HepG2 (cell line): ENCODE results near the gene PMS2. TPM values are rescaled to one million over a fixed set of nuclear protein-coding genes. Genes with fewer than 3 reads are reported as not detected.

Experiments
- ATAC-seq: fragments of 200-7000 bp; cut with Tn5 transposase; 3 replicates; pipeline ENCODE4 v1.9.1; 2020; ENCODE audit warnings: mild to moderate bottlenecking, moderate library complexity
- BruUV-seq: library from RNA; stranded (reverse); fragments of 400-500 nt; replicated peaks from 2 replicates; lab custom pipeline; 2021; lab: Mats Ljungman, UMichigan
- CTCF ChIA-PET: fragments of 300-600 bp; formaldehyde crosslinking; extraction: SDS; loops from one replicate; lab custom pipeline; 2021; ENCODE audit warnings: low total read pairs, inconsistent platforms, low intra/inter-chr PET ratio; lab: Yijun Ruan, JAX
- POLR2A ChIA-PET: fragments of 350-600 bp; sonication (Branson Sonifier 250); formaldehyde crosslinking; loops from one replicate; lab custom pipeline; 2020; ENCODE audit warnings: antibody characterized with exemption, inconsistent platforms; lab: Yijun Ruan, JAX
- DNase-seq: peaks from one replicate; pipeline ENCODE4 v3.0.0-alpha.2; 2015; ENCODE audit warnings: low spot score
- FAIRE-seq: peaks from 3 replicates; lab custom pipeline; 2011; peaks lifted over from hg19 to GRCh38; lab: Jason Lieb, UNC
- H2AFZ ChIP-seq: one replicate; pipeline ENCODE4 v1.6.1; 2011; ENCODE audit warnings: low read length, inconsistent platforms
- H3K27ac ChIP-seq: fragments of 300-600 bp; 3 replicates; pipeline ENCODE4 v1.8.0; 2011; ENCODE audit warnings: mixed run types, mild to moderate bottlenecking, mixed read lengths, low read length, inconsistent platforms; ENCODE audit not compliant: insufficient read depth; ENCODE audit errors: extremely low read length
- H3K27me3 ChIP-seq, 2 experiments: fragments of 200-600 bp in 1 of 2; 2 replicates in 1 of 2; 3 replicates in 1 of 2; pipeline versions ENCODE4 v1.6.0 to v1.8.0; 2011; ENCODE audit warnings: low read length in 2 of 2, mild to moderate bottlenecking in 2 of 2, moderate library complexity in 2 of 2, inconsistent platforms in 1 of 2; ENCODE audit not compliant: insufficient read depth in 2 of 2, control insufficient read depth in 1 of 2
- H3K36me3 ChIP-seq, 2 experiments: fragments of 200-600 bp in 1 of 2; replicated peaks in 1 of 2; 2 replicates in 1 of 2; 3 replicates in 1 of 2; pipeline versions ENCODE4 v1.5.1 to v1.8.0; 2011; ENCODE audit warnings: low read length in 2 of 2, inconsistent platforms in 1 of 2; ENCODE audit not compliant: insufficient read depth in 2 of 2, control insufficient read depth in 1 of 2
- H3K4me1 ChIP-seq: 2 replicates; pipeline ENCODE4 v1.5.1; 2012; ENCODE audit warnings: low read length, inconsistent platforms; ENCODE audit not compliant: insufficient read depth
- H3K4me2 ChIP-seq: 2 replicates; pipeline ENCODE4 v1.6.0; 2011; ENCODE audit warnings: low read depth, low read length, inconsistent platforms
- H3K4me3 ChIP-seq, 3 experiments: fragments of 200-600 bp in 1 of 3; sonication (generic), shearing (Covaris generic) in 1 of 3; replicated peaks in 1 of 3; 2 replicates each; pipeline ENCODE4 v1.5.1; 2011 to 2016; ENCODE audit warnings: low read length in 3 of 3, inconsistent platforms in 2 of 3, low read depth in 2 of 3, mild to moderate bottlenecking in 2 of 3, control low read depth in 1 of 3, mixed read lengths in 1 of 3; ENCODE audit not compliant: insufficient read depth in 1 of 3
- H3K79me2 ChIP-seq: one replicate; pipeline ENCODE4 v1.6.1; 2011; ENCODE audit warnings: low read length, inconsistent platforms; ENCODE audit not compliant: insufficient read depth
- H3K9ac ChIP-seq: 2 replicates; pipeline ENCODE4 v1.6.0; 2011; ENCODE audit warnings: mild to moderate bottlenecking, low read depth, low read length, inconsistent platforms; ENCODE audit not compliant: insufficient read depth
- H3K9me3 ChIP-seq: 2 replicates; pipeline ENCODE4 v1.5.1; 2012; ENCODE audit warnings: mild to moderate bottlenecking, low read length
- H4K20me1 ChIP-seq: 2 replicates; pipeline ENCODE4 v1.6.0; 2011; ENCODE audit warnings: inconsistent platforms, mild to moderate bottlenecking, low read length, moderate library complexity; ENCODE audit not compliant: insufficient read depth
- CHD4 ChIP-seq: fragments of 200-600 bp; sonication (generic); IDR thresholded peaks from 2 replicates; pipeline ENCODE4 v1.7.0; 2017; ENCODE audit warnings: mild to moderate bottlenecking, low read length, borderline replicate concordance
- FOSL2 ChIP-seq: sonication (generic); formaldehyde crosslinking; IDR thresholded peaks from 2 replicates; pipeline ENCODE4 v1.4.0; 2020; ENCODE audit warnings: missing genetic modification reagents
- GPBP1L1 ChIP-seq: sonication (generic); formaldehyde crosslinking; IDR thresholded peaks from 2 replicates; pipeline ENCODE4 v1.5.0; 2020; ENCODE audit warnings: mild to moderate bottlenecking, missing genetic modification reagents
- HES4 ChIP-seq: sonication (generic); formaldehyde crosslinking; IDR thresholded peaks from 2 replicates; pipeline ENCODE4 v1.9.0; 2021; ENCODE audit warnings: mild to moderate bottlenecking, missing genetic modification reagents, borderline replicate concordance
- KIAA2018 ChIP-seq: sonication (generic); formaldehyde crosslinking; IDR thresholded peaks from 2 replicates; pipeline ENCODE4 v1.5.0; 2020; ENCODE audit warnings: mild to moderate bottlenecking, missing genetic modification reagents, borderline replicate concordance
- TBX2 ChIP-seq: sonication (generic); formaldehyde crosslinking; IDR thresholded peaks from 2 replicates; pipeline ENCODE4 v1.5.0; 2020; ENCODE audit warnings: missing genetic modification reagents, mild to moderate bottlenecking, borderline replicate concordance
- ZNF280D ChIP-seq: sonication (generic); formaldehyde crosslinking; IDR thresholded peaks from 2 replicates; pipeline ENCODE4 v1.5.1; 2020; ENCODE audit warnings: mild to moderate bottlenecking, missing genetic modification reagents
- ZSCAN9 ChIP-seq: IDR thresholded peaks from 2 replicates; pipeline ENCODE4 v1.6.1; 2016; ENCODE audit warnings: borderline replicate concordance
- WGBS: methylation state at CpG from one replicate; pipeline ENCODE4 v1.1.6; 2017; ENCODE audit warnings: low lambda C conversion rate; 5-methylcytosine and 5-hydroxymethylcytosine counted together
- in situ Hi-C: cut with HindIII; loops from 2 replicates; pipeline ENCODE4 v1.10.0; 2017; ENCODE audit warnings: low pct_unique_long_range_greater_than_20kb; ENCODE audit not compliant: extremely low pct_ligation_motif_present
- intact Hi-C: fragments of 100-400 bp; cut with micrococcal nuclease; formaldehyde crosslinking; loops from one replicate; pipeline ENCODE4 v1.10.0; 2022; ENCODE audit not compliant: unreplicated experiment
- polyA plus RNA-seq, 8 experiments: library from polyadenylated mRNA; depleted of rRNA in 3 of 8; stranded (reverse) in 7 of 8; unstranded in 1 of 8; fragments of >200 nt; fragmentation: Illumina TruSeq in 4 of 8; extraction: Trizol in 4 of 8; gene quantifications; 2 replicates each; pipeline versions ENCODE4 v1.2.1 to v1.2.3, GENCODE V29; 2011 to 2016; ENCODE audit warnings: low read depth in 4 of 8, missing spikeins in 1 of 8, mixed read lengths in 1 of 8; ENCODE audit not compliant: insufficient read depth in 1 of 8
- total RNA-seq, 5 experiments: library from RNA; depleted of rRNA; stranded (reverse); fragments of >200 nt; fragmentation: Illumina TruSeq; extraction: Trizol; gene quantifications; 2 replicates each; pipeline ENCODE4 v1.2.3, GENCODE V29; 2016; ENCODE audit warnings: low read depth in 1 of 5

PMS2 gene
- total and polyA plus RNA-seq, 2 of the 13 experiments (the other 11 are each of a cell fraction or from before 2014, with no cell fraction given), result 6.3 to 11.4 TPM

GRCh38 chr7:6051185-6051584 is 42.3 kb upstream of the PMS2 start (continued):
- 0 out of 2 replicates have a peak, but pooled peaks have one; percentile 7 for TF ChIP-seq ZNF280D
- peak; percentile 70; the same call in 1 of the 2 replicates for TF ChIP-seq CHD4

GRCh38 chr7:6049780-6050179 is 40.9 kb upstream of the PMS2 start:
- H3K27me3 ChIP-seq, result no peaks in the 10 kb centered on the region
- CTCF ChIA-PET, result no interaction called here
- no peak overlapping the region for H3K4me3 ChIP-seq
- POLR2A ChIA-PET, result no interaction called here
- in situ Hi-C loops (no loop called here), intact Hi-C loops (no loop called here)
- peaks cover 20% of the 10 kb centered on the region for H3K4me1 ChIP-seq
- peaks cover 7% of the 10 kb centered on the region; the same call in 1 of the 2 replicates for H4K20me1 ChIP-seq
- no peak for FAIRE-seq
- ATAC-seq, result no peak
- peaks cover 18 to 46% of the 10 kb centered on the region in 2 experiments for H3K36me3 ChIP-seq
- H3K4me2 ChIP-seq, result no peak overlapping the region; the same call in 1 of the 2 replicates
- 0 out of 2 replicates have a peak overlapping the region, but pooled peaks have one; percentile 36 for H3K9ac ChIP-seq
- H3K79me2 ChIP-seq, result peaks cover 7% of the 10 kb centered on the region
- 95% methylated on average over 4 of the region's 4 CpGs for WGBS
- H2AFZ ChIP-seq, result no peak overlapping the region
- no peak for DNase-seq
- peak overlapping the region; percentile 74 for H3K27ac ChIP-seq
- H3K9me3 ChIP-seq, result no peaks in the 10 kb centered on the region
- no TSS peak for BruUV-seq
- TF ChIP-seq ZSCAN9, result no peak
- no peak for TF ChIP-seq GPBP1L1 (CRISPR knock-in tag)
- TF ChIP-seq KIAA2018 (CRISPR knock-in tag), result no peak
- no peak for TF ChIP-seq HES4
- no peak for TF ChIP-seq FOSL2 (CRISPR knock-in tag)
- TF ChIP-seq TBX2, result no peak
